ENCODE measurements around the gene DCDC2C. TPM values are rescaled to one million over a fixed set of nuclear protein-coding genes. Genes with fewer than 3 reads are reported as not detected.

The DCDC2C gene
- total and polyA plus RNA-seq, 2 experiments from 2014 or later = 0.45 TPM; not detected in 1

GRCh38 chr2:3708576-3708975 is 5.2 kb downstream of the DCDC2C start:
- Mint-ChIP-seq H3K36me3 (ENCODE audit: low read depth) (peaks cover 6% of the 10 kb centered on the region), H3K27ac (no peak overlapping the region), H3K4me3 (no peak overlapping the region), H3K27me3 (ENCODE audit: insufficient read depth, low read depth, poor library complexity) (peaks cover 5% of the 10 kb centered on the region), H3K4me1 (peaks cover 3% of the 10 kb centered on the region; the same call in 1 of the 3 replicates), H3K9me3 (peaks cover 61% of the 10 kb centered on the region)
- TF ChIP-seq STAT1 (IDR thresholded peaks at IDR 0.05; ENCODE audit: unreplicated experiment) = no peak
- TF ChIP-seq CTCF (conservative IDR thresholded peaks at IDR 0.05; ENCODE audit: low read depth in 2 of 2) = no peak
- TF ChIP-seq ZNF462 (CRISPR knock-in tag; IDR thresholded peaks at IDR 0.05) = no peak
- no peak for TF ChIP-seq ZNF114 (CRISPR knock-in tag; IDR thresholded peaks at IDR 0.05)
- no peak for TF ChIP-seq REST (IDR thresholded peaks at IDR 0.05; ENCODE audit: unreplicated experiment)
- TF ChIP-seq POLR2AphosphoS5 (IDR thresholded peaks at IDR 0.05; ENCODE audit: low read depth) = no peak
- TF ChIP-seq JUNB (IDR thresholded peaks at IDR 0.05; ENCODE audit: unreplicated experiment) = no peak
- TF ChIP-seq ETS1 (IDR thresholded peaks at IDR 0.05) = no peak
- TF ChIP-seq NANOG (IDR thresholded peaks at IDR 0.05; ENCODE audit: borderline replicate concordance) = no peak
- no peak for TF ChIP-seq EZH2 (IDR thresholded peaks at IDR 0.05; ENCODE audit: low read depth, unreplicated experiment)
- no peak for TF ChIP-seq CREB1 (CRISPR knock-in tag; IDR thresholded peaks at IDR 0.05; ENCODE audit: low read depth)
- TF ChIP-seq EZH2phosphoT487 (IDR thresholded peaks at IDR 0.05; ENCODE audit: unreplicated experiment) = no peak
- TF ChIP-seq ZNF331 (CRISPR knock-in tag; IDR thresholded peaks at IDR 0.05; ENCODE audit: low read depth) = no peak
- Histone ChIP-seq H2AFZ (no peak overlapping the region), H3K4me3 (no peak overlapping the region), H3K36me3 (ENCODE audit: insufficient read depth) (no peaks in the 10 kb centered on the region), H4K20me1 (replicated peaks; ENCODE audit: insufficient read depth) (no peaks in the 10 kb centered on the region), H3K4me1 (ENCODE audit: insufficient read depth) (peaks cover 4% of the 10 kb centered on the region; the same call in 1 of the 2 replicates), H3K4me2 (no peak overlapping the region), H3K79me2 (replicated peaks; ENCODE audit: insufficient read depth) (no peaks in the 10 kb centered on the region), H3K27me3 (ENCODE audit: insufficient read depth) (0 out of 2 replicates have a peak, but pooled peaks cover 5% of the 10 kb centered on the region), H3K27ac (ENCODE audit: low read depth) (no peak overlapping the region), H3K9me2 (ENCODE audit: insufficient read depth) (no peaks in the 10 kb centered on the region), H3F3A (replicated peaks; ENCODE audit: low read depth) (no peaks in the 10 kb centered on the region)
- ATAC-seq (no peak), DNase-seq (ENCODE audit: low spot score) (no peak)

Measured in GM23338 (cell line).